Suprapubic skin (tissue), 4 donors: ENCODE measurements around the gene DISC1. TPM values are rescaled to one million over a fixed set of nuclear protein-coding genes. Genes with fewer than 3 reads are reported as not detected.

Source experiments
- DNase-seq, 2 donors: peaks; one replicate each; pipeline ENCODE4 v3.0.0-alpha.2; 2019; ENCODE audit warnings: low spot score in 2 of 2
- H3K27ac ChIP-seq: fragments of 200-600 bp; sonication (generic); one replicate; pipeline ENCODE4 v1.5.1; 2019
- H3K27me3 ChIP-seq: fragments of 200-600 bp; sonication (generic); one replicate; pipeline ENCODE4 v1.5.1; 2019
- H3K36me3 ChIP-seq: fragments of 200-600 bp; sonication (generic); one replicate; pipeline ENCODE4 v1.5.1; 2019
- H3K4me1 ChIP-seq: fragments of 200-600 bp; sonication (generic); one replicate; pipeline ENCODE4 v1.5.1; 2019
- H3K4me3 ChIP-seq: fragments of 200-600 bp; sonication (generic); one replicate; pipeline ENCODE4 v1.5.1; 2019; ENCODE audit warnings: mild to moderate bottlenecking
- H3K9me3 ChIP-seq: fragments of 200-600 bp; sonication (generic); one replicate; pipeline ENCODE4 v1.5.1; 2019
- EP300 ChIP-seq: sonication (generic); formaldehyde crosslinking; IDR thresholded peaks from one replicate; pipeline ENCODE4 v1.6.1; 2017; ENCODE audit warnings: antibody characterized with exemption
- POLR2A ChIP-seq, 2 donors: fragments of 450-650 bp; IDR thresholded peaks; one replicate each; pipeline ENCODE4 v1.6.1; 2017; ENCODE audit warnings: antibody characterized with exemption in 2 of 2, mild to moderate bottlenecking in 2 of 2, moderate library complexity in 2 of 2
- POLR2AphosphoS5 ChIP-seq, 3 donors: sonication (generic); formaldehyde crosslinking; IDR thresholded peaks; one replicate each; pipeline ENCODE4 v1.6.1; 2017; ENCODE audit warnings: antibody characterized with exemption in 3 of 3
- WGBS: methylation state at CpG from one replicate; pipeline ENCODE4 v1.1.5; 2018; 5-methylcytosine and 5-hydroxymethylcytosine counted together
- total RNA-seq, 4 donors: library from RNA; depleted of rRNA; stranded (reverse); fragments of >200 nt; gene quantifications; one replicate each; pipeline ENCODE4 v1.1.0, GENCODE V29; 2016
- TF ChIP-seq, protein P1 (sequence below), 2 donors: fragments of 200-600 bp in 1 of 2; fragments of 450-650 bp in 1 of 2; sonication (generic) in 1 of 2; IDR thresholded peaks; one replicate each; pipeline ENCODE4 v1.5.1; 2016 to 2019; ENCODE audit warnings: antibody characterized with exemption in 2 of 2, mild to moderate bottlenecking in 1 of 2, moderate library complexity in 1 of 2

DISC1 gene
- total RNA-seq, 4 donors from 2014 or later = 3.0 to 8.4 (median 5.2) TPM

DNA sequence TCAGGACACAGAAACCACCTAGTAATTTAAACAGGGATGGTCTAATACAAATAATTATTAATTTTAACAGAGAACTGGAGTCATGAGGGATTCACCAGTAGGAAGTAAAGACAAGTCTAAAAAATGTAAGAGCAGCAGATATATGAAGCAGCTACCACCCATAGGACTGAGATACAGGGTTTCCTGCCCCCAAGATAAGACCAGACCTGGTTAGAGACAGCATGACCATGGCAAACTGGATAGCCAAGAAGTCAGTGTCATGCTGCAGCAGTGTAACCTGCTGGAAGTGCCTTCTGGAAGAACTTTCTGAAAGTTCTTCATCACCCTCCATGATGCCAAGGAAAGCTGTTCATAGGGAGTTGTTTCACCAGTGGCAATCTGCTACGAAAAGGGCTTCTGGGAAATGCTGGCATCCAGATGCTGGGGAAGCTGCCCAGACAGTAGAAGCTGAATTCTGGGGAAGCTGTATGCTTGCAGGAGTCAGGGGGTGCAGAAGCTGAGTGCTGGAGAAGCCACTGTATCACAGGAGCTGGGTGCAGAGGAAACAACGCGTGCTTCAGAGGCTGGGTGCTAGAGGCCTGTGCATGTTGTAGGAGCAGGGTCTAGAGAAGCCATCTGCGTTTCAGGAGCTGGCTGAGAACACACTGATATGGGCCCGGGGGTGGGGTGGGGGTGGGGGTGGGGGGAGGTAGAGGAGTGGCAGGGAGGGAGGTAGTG, 356.4 kb downstream of the DISC1 start:
- peaks cover 5% of the 10 kb centered on the region for H3K4me1 ChIP-seq
- H3K27ac ChIP-seq = no peak overlapping the region
- H3K27me3 ChIP-seq = no peaks in the 10 kb centered on the region
- H3K36me3 ChIP-seq = no peaks in the 10 kb centered on the region
- 62% methylated on average over 5 of the region's 5 CpGs for WGBS
- TF ChIP-seq POLR2A (IDR thresholded peaks at IDR 0.05) (no peak), POLR2AphosphoS5 (IDR thresholded peaks at IDR 0.05) (no peak), EP300 (no peak)
- TF ChIP-seq, protein P1, sequence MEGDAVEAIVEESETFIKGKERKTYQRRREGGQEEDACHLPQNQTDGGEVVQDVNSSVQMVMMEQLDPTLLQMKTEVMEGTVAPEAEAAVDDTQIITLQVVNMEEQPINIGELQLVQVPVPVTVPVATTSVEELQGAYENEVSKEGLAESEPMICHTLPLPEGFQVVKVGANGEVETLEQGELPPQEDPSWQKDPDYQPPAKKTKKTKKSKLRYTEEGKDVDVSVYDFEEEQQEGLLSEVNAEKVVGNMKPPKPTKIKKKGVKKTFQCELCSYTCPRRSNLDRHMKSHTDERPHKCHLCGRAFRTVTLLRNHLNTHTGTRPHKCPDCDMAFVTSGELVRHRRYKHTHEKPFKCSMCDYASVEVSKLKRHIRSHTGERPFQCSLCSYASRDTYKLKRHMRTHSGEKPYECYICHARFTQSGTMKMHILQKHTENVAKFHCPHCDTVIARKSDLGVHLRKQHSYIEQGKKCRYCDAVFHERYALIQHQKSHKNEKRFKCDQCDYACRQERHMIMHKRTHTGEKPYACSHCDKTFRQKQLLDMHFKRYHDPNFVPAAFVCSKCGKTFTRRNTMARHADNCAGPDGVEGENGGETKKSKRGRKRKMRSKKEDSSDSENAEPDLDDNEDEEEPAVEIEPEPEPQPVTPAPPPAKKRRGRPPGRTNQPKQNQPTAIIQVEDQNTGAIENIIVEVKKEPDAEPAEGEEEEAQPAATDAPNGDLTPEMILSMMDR (IDR thresholded peaks at IDR 0.05) = no peak
- DNase-seq = no peak
- no peaks in the 10 kb centered on the region for H3K9me3 ChIP-seq
- no peak overlapping the region for H3K4me3 ChIP-seq

DNA sequence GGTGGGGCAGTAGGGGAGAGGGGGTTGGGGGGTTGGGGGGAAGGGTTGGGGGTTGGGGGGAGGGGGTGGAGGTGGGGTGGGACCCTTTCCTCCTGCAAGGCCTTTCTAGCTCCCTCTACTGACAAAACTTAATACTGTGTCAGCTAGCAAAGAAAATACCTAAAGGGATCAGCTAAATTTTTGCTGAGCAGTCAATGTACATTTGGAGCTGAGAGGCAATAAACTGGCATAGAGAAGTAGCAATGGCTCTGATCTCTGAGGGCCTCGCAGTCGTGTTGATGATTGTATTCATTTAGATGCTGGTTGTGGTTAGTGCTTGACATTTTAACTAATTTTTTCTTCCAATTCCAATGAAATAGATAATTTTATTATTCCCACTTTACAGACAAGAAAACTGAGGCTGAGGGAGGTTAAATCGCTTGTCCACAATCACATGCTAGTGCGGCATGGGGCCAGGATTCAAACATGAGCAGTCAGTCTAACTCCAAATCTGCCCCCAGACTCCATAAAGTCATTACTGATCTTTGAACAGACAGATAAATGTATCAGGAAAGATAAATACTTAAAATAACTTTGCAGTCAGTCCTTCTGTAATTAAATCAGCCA, 357.1 kb downstream of the DISC1 start:
- no peak for DNase-seq
- Histone ChIP-seq H3K4me3 (no peak overlapping the region), H3K27ac (no peak overlapping the region), H3K27me3 (no peaks in the 10 kb centered on the region), H3K4me1 (peaks cover 5% of the 10 kb centered on the region), H3K9me3 (no peaks in the 10 kb centered on the region), H3K36me3 (no peaks in the 10 kb centered on the region)
- WGBS = 96% methylated on average over 4 of the region's 4 CpGs
- TF ChIP-seq EP300 (no peak), POLR2A (IDR thresholded peaks at IDR 0.05) (no peak), POLR2AphosphoS5 (IDR thresholded peaks at IDR 0.05) (no peak)
- TF ChIP-seq, protein P1 (IDR thresholded peaks at IDR 0.05) = no peak

DNA sequence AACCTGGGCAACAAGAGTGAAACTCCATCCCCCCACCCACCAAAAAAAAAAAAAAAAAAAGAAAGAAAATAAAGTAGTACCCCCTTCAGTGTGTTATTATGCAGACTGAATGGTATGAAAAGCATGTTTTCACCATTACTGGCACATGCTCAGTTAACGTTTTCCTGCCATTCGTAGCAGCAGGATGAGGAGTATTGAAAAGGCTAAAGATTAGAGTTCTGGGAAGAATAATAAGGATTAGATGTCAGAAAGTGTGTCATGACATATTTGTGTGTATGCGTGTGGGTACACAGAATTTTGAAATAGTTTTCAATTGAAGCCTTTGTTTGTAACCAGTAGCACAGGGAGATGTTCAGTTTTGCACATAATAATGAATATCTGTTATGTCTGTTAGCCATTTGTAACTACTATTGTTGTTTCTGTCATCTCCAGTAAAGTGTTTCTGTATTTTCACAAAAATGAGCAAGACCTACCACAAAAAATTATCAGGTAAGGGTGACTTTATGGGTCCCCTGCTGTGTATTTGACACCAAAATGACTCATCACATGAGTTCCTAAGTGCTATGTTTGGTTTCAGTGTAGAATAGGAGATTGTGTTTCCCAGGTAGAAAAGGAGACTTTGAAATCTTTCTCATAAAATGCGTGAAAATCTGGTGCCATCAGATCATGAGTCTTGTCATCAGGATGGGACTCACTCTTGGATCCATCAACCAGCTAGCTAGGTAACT, 358.9 kb downstream of the DISC1 start:
- H3K9me3 ChIP-seq = no peaks in the 10 kb centered on the region
- no peak for DNase-seq
- TF ChIP-seq POLR2AphosphoS5 (IDR thresholded peaks at IDR 0.05) (no peak), EP300 (no peak), POLR2A (IDR thresholded peaks at IDR 0.05) (no peak)
- TF ChIP-seq, protein P1 (IDR thresholded peaks at IDR 0.05) = no peak
- H3K36me3 ChIP-seq = no peaks in the 10 kb centered on the region
- WGBS = 91% methylated on average over 4 of the region's 4 CpGs
- no peak overlapping the region for H3K27ac ChIP-seq
- no peaks in the 10 kb centered on the region for H3K27me3 ChIP-seq
- no peak overlapping the region for H3K4me3 ChIP-seq
- H3K4me1 ChIP-seq = peaks cover 5% of the 10 kb centered on the region

DNA sequence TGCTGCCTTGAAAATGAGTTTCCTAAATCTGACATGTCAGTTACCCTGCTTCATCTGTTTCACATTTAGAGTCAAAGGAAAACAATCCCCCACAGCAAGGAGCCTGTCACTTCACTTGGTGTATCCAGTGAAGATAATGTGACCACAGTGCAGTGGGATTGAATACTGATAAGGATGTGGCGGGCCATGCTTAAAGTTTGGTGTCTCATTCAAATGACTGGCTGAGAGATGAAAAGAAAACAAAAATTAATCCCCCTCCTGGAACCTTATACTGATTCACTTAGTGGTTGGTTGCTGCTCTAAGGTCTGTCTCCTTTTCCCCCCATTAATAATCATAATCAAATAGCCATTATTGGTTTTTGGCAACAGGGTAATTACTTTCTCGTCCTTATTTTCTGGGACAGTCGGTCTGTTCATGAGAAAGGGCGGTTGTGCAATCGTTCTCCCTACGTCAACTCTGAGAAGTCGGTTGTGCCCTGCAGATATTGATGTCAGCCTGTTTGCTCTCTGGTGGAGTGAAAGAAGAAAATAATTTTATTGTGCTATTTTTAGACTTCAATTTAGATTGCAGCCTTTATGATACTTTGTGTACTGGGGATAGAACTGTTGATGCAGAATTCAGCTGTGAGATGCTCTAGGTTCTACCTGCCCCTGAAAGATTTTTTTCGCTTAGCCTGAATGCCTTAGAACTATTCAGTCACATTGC, 360.2 kb downstream of the DISC1 start:
- DNase-seq = no peak
- 69% methylated on average over 8 of the region's 8 CpGs for WGBS

DNA sequence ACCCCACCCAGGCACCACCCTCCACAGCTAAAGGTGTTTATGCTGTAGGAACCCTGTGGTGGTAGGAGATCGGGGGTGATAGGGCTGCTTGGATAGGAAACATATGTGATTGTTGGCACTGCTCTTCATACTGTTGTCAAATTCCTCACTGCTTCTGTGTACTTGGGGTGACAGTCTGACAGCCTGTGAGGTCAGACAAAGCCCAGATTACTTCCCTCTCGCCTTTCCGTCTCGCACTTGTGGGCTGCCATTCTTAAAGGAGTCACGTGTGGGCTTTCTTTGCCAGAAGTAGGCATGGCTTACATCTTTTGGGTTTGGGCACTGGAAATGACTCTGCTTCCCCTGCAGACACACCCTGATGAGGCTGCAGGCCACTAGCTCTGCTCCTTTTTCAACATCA, 363.8 kb downstream of the DISC1 start:
- peaks cover 5% of the 10 kb centered on the region for H3K4me1 ChIP-seq
- no peaks in the 10 kb centered on the region for H3K27me3 ChIP-seq
- 72% methylated on average over 5 of the region's 5 CpGs for WGBS
- H3K9me3 ChIP-seq = no peaks in the 10 kb centered on the region
- DNase-seq = no peak
- no peaks in the 10 kb centered on the region for H3K36me3 ChIP-seq
- no peak overlapping the region for H3K4me3 ChIP-seq
- TF ChIP-seq POLR2AphosphoS5 (IDR thresholded peaks at IDR 0.05) (no peak), EP300 (no peak), POLR2A (IDR thresholded peaks at IDR 0.05) (no peak)
- TF ChIP-seq, protein P1 (IDR thresholded peaks at IDR 0.05) = no peak
- H3K27ac ChIP-seq = no peak overlapping the region

More for the DNA sequence above, 360.2 kb downstream of the DISC1 start:
- H3K9me3 ChIP-seq = no peaks in the 10 kb centered on the region
- H3K27ac ChIP-seq = peak overlapping the region; percentile 46
- H3K27me3 ChIP-seq = no peaks in the 10 kb centered on the region
- no peaks in the 10 kb centered on the region for H3K36me3 ChIP-seq
- H3K4me1 ChIP-seq = peaks cover 5% of the 10 kb centered on the region
- TF ChIP-seq POLR2AphosphoS5 (IDR thresholded peaks at IDR 0.05) (no peak), EP300 (no peak)
- no peak overlapping the region for H3K4me3 ChIP-seq
